H1 (cell line): ENCODE results near the gene ISCA2. TPM values are rescaled to one million over a fixed set of nuclear protein-coding genes. Genes with fewer than 3 reads are reported as not detected.

Experiments used
- CBX5 ChIP-seq: fragments of 300-800, 300-1000 bp; sonication (generic); IDR thresholded peaks from 2 replicates; pipeline ENCODE4 v1.7.1; 2016; ENCODE audit warnings: antibody characterized with exemption, low read length, low read depth
- CHD2 ChIP-seq: IDR thresholded peaks from 2 replicates; pipeline ENCODE4 v1.6.1; 2012; ENCODE audit warnings: low read length, improper control_type of control experiment
- EZH2 ChIP-seq: fragments of 200-600 bp; sonication (generic); IDR thresholded peaks from 2 replicates; pipeline ENCODE4 v1.7.1; 2012; ENCODE audit warnings: low read depth, mild to moderate bottlenecking, moderate library complexity, low read length, inconsistent platforms; ENCODE audit not compliant: severe bottlenecking
- GABPA ChIP-seq: IDR thresholded peaks from 2 replicates; pipeline ENCODE4 v1.6.1; 2011; ENCODE audit warnings: mild to moderate bottlenecking, low read length, moderate library complexity, borderline replicate concordance; ENCODE audit not compliant: insufficient read depth
- HDAC2 ChIP-seq, 2 experiments: fragments of 300-600 bp in 1 of 2; sonication (generic) in 1 of 2; IDR thresholded peaks; 2 replicates each; pipeline ENCODE4 v1.6.1; 2011 to 2012; ENCODE audit warnings: low read depth in 2 of 2, low read length in 2 of 2, mild to moderate bottlenecking in 2 of 2, moderate library complexity in 2 of 2, borderline replicate concordance in 1 of 2, inconsistent platforms in 1 of 2
- TAF7 ChIP-seq: optimal IDR thresholded peaks from 2 replicates; pipeline ENCODE3; 2011; ENCODE audit warnings: low read depth, mild to moderate bottlenecking, inconsistent platforms, low read length, moderate library complexity, borderline replicate concordance
- TBP ChIP-seq: IDR thresholded peaks from 2 replicates; pipeline ENCODE4 v1.6.1; 2011; ENCODE audit warnings: low read depth, low read length, improper control_type of control experiment
- TEAD4 ChIP-seq: IDR thresholded peaks from 2 replicates; pipeline ENCODE4 v1.6.1; 2012; ENCODE audit warnings: low read depth, low read length, inconsistent platforms, mixed read lengths
- YY1 ChIP-seq: IDR thresholded peaks from 2 replicates; pipeline ENCODE4 v1.6.1; 2011; ENCODE audit warnings: low read depth, mild to moderate bottlenecking, low read length
- polyA plus RNA-seq, 7 experiments: library from polyadenylated mRNA; depleted of rRNA in 3 of 7; stranded (reverse) in 5 of 7; unstranded in 2 of 7; fragments of >200 nt in 5 of 7; fragments of 200-250 nt in 2 of 7; gene quantifications; 1 replicate in 5 of 7; 2 replicates in 1 of 7; 4 replicates in 1 of 7; pipeline versions ENCODE4 v1.2.1 to v1.2.3, GENCODE V29; 2011 to 2013; ENCODE audit warnings: missing spikeins in 2 of 7, mixed read lengths in 2 of 7
- total RNA-seq: library from RNA; stranded (reverse); fragmentation: NEBNext Ultra II Directional; extraction: Animal tissue kit (Norgen Biotek cat#: 25700); gene quantifications from 2 replicates; pipeline ENCODE4 v1.2.1, GENCODE V29; 2021
- TF ChIP-seq, protein P1 (sequence below): fragments of 300-600 bp; sonication (generic); IDR thresholded peaks from 2 replicates; pipeline ENCODE4 v1.7.1; 2012; ENCODE audit warnings: low read length, moderate library complexity, mild to moderate bottlenecking, inconsistent platforms; ENCODE audit not compliant: insufficient replicate concordance
- TF ChIP-seq, protein P2 (sequence below): IDR thresholded peaks from 2 replicates; pipeline ENCODE4 v1.6.1; 2011; ENCODE audit warnings: low read depth, mild to moderate bottlenecking, low read length; ENCODE audit not compliant: insufficient read depth

ISCA2 gene
- total and polyA plus RNA-seq, 2 of the 8 experiments (the other 6 are each of a cell fraction or from before 2014, with no cell fraction given) = 43.5 to 78.6 TPM

DNA sequence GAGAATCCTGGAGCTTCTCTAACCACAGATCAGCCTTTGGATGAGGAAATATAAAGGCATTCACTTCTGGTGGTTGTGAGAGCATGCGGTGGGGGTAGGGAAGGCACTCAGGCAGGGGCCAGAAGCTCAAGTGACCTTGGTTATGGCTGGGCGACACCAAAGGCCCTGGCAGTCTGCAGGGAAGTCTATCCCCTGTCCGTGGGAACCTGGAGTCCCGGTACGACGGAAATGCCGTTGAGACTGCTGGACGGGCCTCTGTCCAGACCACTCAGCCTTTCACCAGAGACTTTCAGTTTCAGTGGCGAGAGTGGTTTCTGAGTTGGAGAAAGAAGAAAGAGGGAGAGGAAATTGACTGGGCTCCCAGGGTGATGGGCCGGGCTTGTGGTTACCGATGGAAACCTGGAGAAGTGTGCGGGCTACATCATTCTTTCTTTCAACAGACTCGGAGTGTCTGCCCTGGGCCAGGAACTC, 20.9 kb downstream of the ISCA2 start (continued):
- TF ChIP-seq, protein P1, sequence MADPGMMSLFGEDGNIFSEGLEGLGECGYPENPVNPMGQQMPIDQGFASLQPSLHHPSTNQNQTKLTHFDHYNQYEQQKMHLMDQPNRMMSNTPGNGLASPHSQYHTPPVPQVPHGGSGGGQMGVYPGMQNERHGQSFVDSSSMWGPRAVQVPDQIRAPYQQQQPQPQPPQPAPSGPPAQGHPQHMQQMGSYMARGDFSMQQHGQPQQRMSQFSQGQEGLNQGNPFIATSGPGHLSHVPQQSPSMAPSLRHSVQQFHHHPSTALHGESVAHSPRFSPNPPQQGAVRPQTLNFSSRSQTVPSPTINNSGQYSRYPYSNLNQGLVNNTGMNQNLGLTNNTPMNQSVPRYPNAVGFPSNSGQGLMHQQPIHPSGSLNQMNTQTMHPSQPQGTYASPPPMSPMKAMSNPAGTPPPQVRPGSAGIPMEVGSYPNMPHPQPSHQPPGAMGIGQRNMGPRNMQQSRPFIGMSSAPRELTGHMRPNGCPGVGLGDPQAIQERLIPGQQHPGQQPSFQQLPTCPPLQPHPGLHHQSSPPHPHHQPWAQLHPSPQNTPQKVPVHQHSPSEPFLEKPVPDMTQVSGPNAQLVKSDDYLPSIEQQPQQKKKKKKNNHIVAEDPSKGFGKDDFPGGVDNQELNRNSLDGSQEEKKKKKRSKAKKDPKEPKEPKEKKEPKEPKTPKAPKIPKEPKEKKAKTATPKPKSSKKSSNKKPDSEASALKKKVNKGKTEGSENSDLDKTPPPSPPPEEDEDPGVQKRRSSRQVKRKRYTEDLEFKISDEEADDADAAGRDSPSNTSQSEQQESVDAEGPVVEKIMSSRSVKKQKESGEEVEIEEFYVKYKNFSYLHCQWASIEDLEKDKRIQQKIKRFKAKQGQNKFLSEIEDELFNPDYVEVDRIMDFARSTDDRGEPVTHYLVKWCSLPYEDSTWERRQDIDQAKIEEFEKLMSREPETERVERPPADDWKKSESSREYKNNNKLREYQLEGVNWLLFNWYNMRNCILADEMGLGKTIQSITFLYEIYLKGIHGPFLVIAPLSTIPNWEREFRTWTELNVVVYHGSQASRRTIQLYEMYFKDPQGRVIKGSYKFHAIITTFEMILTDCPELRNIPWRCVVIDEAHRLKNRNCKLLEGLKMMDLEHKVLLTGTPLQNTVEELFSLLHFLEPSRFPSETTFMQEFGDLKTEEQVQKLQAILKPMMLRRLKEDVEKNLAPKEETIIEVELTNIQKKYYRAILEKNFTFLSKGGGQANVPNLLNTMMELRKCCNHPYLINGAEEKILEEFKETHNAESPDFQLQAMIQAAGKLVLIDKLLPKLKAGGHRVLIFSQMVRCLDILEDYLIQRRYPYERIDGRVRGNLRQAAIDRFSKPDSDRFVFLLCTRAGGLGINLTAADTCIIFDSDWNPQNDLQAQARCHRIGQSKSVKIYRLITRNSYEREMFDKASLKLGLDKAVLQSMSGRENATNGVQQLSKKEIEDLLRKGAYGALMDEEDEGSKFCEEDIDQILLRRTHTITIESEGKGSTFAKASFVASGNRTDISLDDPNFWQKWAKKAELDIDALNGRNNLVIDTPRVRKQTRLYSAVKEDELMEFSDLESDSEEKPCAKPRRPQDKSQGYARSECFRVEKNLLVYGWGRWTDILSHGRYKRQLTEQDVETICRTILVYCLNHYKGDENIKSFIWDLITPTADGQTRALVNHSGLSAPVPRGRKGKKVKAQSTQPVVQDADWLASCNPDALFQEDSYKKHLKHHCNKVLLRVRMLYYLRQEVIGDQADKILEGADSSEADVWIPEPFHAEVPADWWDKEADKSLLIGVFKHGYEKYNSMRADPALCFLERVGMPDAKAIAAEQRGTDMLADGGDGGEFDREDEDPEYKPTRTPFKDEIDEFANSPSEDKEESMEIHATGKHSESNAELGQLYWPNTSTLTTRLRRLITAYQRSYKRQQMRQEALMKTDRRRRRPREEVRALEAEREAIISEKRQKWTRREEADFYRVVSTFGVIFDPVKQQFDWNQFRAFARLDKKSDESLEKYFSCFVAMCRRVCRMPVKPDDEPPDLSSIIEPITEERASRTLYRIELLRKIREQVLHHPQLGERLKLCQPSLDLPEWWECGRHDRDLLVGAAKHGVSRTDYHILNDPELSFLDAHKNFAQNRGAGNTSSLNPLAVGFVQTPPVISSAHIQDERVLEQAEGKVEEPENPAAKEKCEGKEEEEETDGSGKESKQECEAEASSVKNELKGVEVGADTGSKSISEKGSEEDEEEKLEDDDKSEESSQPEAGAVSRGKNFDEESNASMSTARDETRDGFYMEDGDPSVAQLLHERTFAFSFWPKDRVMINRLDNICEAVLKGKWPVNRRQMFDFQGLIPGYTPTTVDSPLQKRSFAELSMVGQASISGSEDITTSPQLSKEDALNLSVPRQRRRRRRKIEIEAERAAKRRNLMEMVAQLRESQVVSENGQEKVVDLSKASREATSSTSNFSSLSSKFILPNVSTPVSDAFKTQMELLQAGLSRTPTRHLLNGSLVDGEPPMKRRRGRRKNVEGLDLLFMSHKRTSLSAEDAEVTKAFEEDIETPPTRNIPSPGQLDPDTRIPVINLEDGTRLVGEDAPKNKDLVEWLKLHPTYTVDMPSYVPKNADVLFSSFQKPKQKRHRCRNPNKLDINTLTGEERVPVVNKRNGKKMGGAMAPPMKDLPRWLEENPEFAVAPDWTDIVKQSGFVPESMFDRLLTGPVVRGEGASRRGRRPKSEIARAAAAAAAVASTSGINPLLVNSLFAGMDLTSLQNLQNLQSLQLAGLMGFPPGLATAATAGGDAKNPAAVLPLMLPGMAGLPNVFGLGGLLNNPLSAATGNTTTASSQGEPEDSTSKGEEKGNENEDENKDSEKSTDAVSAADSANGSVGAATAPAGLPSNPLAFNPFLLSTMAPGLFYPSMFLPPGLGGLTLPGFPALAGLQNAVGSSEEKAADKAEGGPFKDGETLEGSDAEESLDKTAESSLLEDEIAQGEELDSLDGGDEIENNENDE = no peak
- TF ChIP-seq TAF7 (no peak), CBX5 (no peak), YY1 (no peak), HDAC2 (IDR thresholded peaks at IDR 0.05; ENCODE audit: borderline replicate concordance in 1 of 2, low read depth in 2 of 2, low read length in 2 of 2) (no peak), TEAD4 (no peak), EZH2 (no peak), CHD2 (no peak), GABPA (no peak), TBP (no peak)
- TF ChIP-seq, protein P2, sequence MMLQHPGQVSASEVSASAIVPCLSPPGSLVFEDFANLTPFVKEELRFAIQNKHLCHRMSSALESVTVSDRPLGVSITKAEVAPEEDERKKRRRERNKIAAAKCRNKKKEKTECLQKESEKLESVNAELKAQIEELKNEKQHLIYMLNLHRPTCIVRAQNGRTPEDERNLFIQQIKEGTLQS = no peak
